HepG2 (cell line): ENCODE data around the gene ZSCAN20. TPM values are rescaled to one million over a fixed set of nuclear protein-coding genes. Genes with fewer than 3 reads are reported as not detected.

Experiments
- BCL6 ChIP-seq: IDR thresholded peaks from 2 replicates; pipeline ENCODE4 v1.6.1; 2016; ENCODE audit warnings: missing genetic modification reagents, missing compliant biosample characterization
- GABPB1 ChIP-seq: IDR thresholded peaks from 2 replicates; pipeline ENCODE4 v1.6.1; 2016; ENCODE audit warnings: mild to moderate bottlenecking, missing genetic modification reagents, moderate library complexity, missing compliant biosample characterization
- MAZ ChIP-seq, 2 experiments: sonication (generic) in 1 of 2; formaldehyde crosslinking in 1 of 2; IDR thresholded peaks; 2 replicates each; pipeline versions ENCODE4 v1.5.0 to v1.6.1; 2012 to 2020; ENCODE audit warnings: low read depth in 2 of 2, mild to moderate bottlenecking in 2 of 2, borderline replicate concordance in 1 of 2, improper control_type of control experiment in 1 of 2, low read length in 1 of 2, missing genetic modification reagents in 1 of 2, moderate library complexity in 1 of 2
- MYC ChIP-seq: sonication (generic); formaldehyde crosslinking; IDR thresholded peaks from 2 replicates; pipeline ENCODE4 v1.9.0; 2021; ENCODE audit warnings: missing genetic modification reagents, borderline replicate concordance
- RFX1 ChIP-seq: fragments of 450-650 bp; IDR thresholded peaks from 2 replicates; pipeline ENCODE4 v1.6.1; 2017
- RFX3 ChIP-seq: IDR thresholded peaks from 2 replicates; pipeline ENCODE4 v1.6.1; 2016; ENCODE audit warnings: missing biosample characterization, missing genetic modification reagents
- RNF2 ChIP-seq: fragments of 450-650 bp; conservative IDR thresholded peaks from 2 replicates; pipeline ENCODE4 v1.6.1; 2016; ENCODE audit warnings: low read depth
- SALL1 ChIP-seq: sonication (generic); formaldehyde crosslinking; IDR thresholded peaks from 2 replicates; pipeline ENCODE4 v1.8.0; 2022; ENCODE audit warnings: mild to moderate bottlenecking, missing genetic modification reagents
- STAG1 ChIP-seq: sonication (generic); formaldehyde crosslinking; IDR thresholded peaks from 2 replicates; pipeline ENCODE4 v1.4.0; 2020; ENCODE audit warnings: missing genetic modification reagents
- TEAD3 ChIP-seq: optimal IDR thresholded peaks from 2 replicates; pipeline ENCODE3; 2016; ENCODE audit warnings: borderline replicate concordance
- XRCC5 ChIP-seq: fragments of 200-400 bp; formaldehyde crosslinking; optimal IDR thresholded peaks from 2 replicates; pipeline ENCODE3; 2017; ENCODE audit warnings: mild to moderate bottlenecking, low read length
- ZNF331 ChIP-seq: sonication (generic); formaldehyde crosslinking; IDR thresholded peaks from 2 replicates; pipeline ENCODE4 v1.4.0; 2020; ENCODE audit warnings: missing genetic modification reagents
- ZNF652 ChIP-seq: IDR thresholded peaks from 2 replicates; pipeline ENCODE4 v1.6.1; 2016; ENCODE audit warnings: low read depth, borderline replicate concordance
- ZNF75D ChIP-seq: sonication (generic); formaldehyde crosslinking; IDR thresholded peaks from 2 replicates; pipeline ENCODE4 v1.8.1; 2023; ENCODE audit warnings: missing genetic modification reagents, mild to moderate bottlenecking, borderline replicate concordance
- ZSCAN12 ChIP-seq: sonication (generic); formaldehyde crosslinking; IDR thresholded peaks from 2 replicates; pipeline ENCODE4 v1.9.0; 2021; ENCODE audit warnings: mild to moderate bottlenecking, missing genetic modification reagents
- ZSCAN29 ChIP-seq: sonication (generic); formaldehyde crosslinking; conservative IDR thresholded peaks from 2 replicates; pipeline ENCODE4 v1.4.0; 2020; ENCODE audit warnings: mild to moderate bottlenecking, missing genetic modification reagents
- polyA plus RNA-seq, 8 experiments: library from polyadenylated mRNA; depleted of rRNA in 3 of 8; stranded (reverse) in 7 of 8; unstranded in 1 of 8; fragments of >200 nt; fragmentation: Illumina TruSeq in 4 of 8; extraction: Trizol in 4 of 8; gene quantifications; 2 replicates each; pipeline versions ENCODE4 v1.2.1 to v1.2.3, GENCODE V29; 2011 to 2016; ENCODE audit warnings: low read depth in 4 of 8, missing spikeins in 1 of 8, mixed read lengths in 1 of 8; ENCODE audit not compliant: insufficient read depth in 1 of 8
- total RNA-seq, 5 experiments: library from RNA; depleted of rRNA; stranded (reverse); fragments of >200 nt; fragmentation: Illumina TruSeq; extraction: Trizol; gene quantifications; 2 replicates each; pipeline ENCODE4 v1.2.3, GENCODE V29; 2016; ENCODE audit warnings: low read depth in 1 of 5
- TF ChIP-seq, protein P1 (sequence below), 2 experiments: sonication (generic) in 1 of 2; formaldehyde crosslinking in 1 of 2; IDR thresholded peaks; 2 replicates each; pipeline versions ENCODE4 v1.5.1 to v1.6.1; 2011 to 2020; ENCODE audit warnings: borderline replicate concordance in 1 of 2, low read depth in 1 of 2, low read length in 1 of 2, mild to moderate bottlenecking in 1 of 2, missing genetic modification reagents in 1 of 2, moderate library complexity in 1 of 2
- TF ChIP-seq, protein P2 (sequence below): sonication (generic); formaldehyde crosslinking; IDR thresholded peaks from 2 replicates; pipeline ENCODE4 v1.5.1; 2020; ENCODE audit warnings: mild to moderate bottlenecking, missing genetic modification reagents, moderate library complexity
- TF ChIP-seq, protein P3 (sequence below): sonication (generic); formaldehyde crosslinking; IDR thresholded peaks from 2 replicates; pipeline ENCODE4 v1.4.0; 2020; ENCODE audit warnings: missing genetic modification reagents

ZSCAN20 gene
- total and polyA plus RNA-seq, 2 of the 13 experiments (the other 11 are each of a cell fraction or from before 2014, with no cell fraction given): 1.1 to 2.8 TPM

DNA sequence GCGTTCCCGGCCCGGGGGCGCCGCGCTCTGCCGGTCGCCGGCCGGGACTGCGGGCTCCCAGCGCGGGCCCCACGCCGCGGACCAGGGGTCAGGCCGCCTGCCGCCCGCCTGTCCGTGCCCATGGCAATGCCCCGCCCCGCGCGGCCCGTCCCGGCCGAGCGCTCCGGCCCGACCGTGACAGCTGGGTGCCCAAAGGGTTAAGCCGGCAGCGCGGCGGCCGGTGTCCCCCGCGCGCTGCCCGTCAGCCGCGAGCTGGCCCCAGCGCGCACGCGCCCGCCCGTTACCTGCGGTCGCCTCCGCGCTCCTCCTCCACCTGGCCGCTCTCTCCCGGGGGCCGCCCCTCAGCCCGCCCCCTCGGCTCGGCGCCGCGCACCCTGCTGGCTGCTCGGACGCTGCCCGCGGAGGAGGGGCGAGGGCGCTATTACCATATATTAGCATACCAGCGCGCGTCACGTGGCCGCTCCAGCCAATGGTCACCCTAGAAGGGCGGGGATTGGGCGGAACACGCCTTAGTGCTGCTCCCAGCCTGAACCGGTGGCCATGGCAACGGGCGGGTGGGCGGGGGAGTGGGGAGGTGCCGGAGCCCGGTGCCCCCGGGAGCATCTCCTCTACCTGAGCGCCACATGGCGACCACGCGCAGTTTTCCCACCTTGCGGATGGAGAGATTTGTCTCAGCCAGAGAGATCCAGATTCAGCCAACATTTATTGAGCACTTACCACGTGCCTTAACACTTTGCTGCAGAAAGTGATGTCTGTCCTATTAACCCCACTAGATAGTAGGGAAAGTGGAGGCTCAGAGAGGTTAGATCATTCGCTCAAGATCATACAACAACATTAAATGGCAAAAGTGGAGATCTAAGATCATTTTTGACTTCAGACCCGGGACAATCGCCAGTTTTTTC, 41.5 kb upstream of the ZSCAN20 start, which contains the start of gene PHC2 (continued):
- TF ChIP-seq, protein P1, sequence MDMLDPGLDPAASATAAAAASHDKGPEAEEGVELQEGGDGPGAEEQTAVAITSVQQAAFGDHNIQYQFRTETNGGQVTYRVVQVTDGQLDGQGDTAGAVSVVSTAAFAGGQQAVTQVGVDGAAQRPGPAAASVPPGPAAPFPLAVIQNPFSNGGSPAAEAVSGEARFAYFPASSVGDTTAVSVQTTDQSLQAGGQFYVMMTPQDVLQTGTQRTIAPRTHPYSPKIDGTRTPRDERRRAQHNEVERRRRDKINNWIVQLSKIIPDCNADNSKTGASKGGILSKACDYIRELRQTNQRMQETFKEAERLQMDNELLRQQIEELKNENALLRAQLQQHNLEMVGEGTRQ (IDR thresholded peaks at IDR 0.05; ENCODE audit: low read depth, low read length): peak; percentile 93
- TF ChIP-seq, protein P1 (CRISPR knock-in tag; IDR thresholded peaks at IDR 0.05; ENCODE audit: borderline replicate concordance): peak; percentile 80; the same call in 1 of the 2 replicates
- TF ChIP-seq ZSCAN12 (CRISPR knock-in tag) (no peak), SALL1 (CRISPR knock-in tag) (peak; percentile 29; the same call in 1 of the 2 replicates), ZNF331 (CRISPR knock-in tag) (no peak), TEAD3 (CRISPR knock-in tag) (peak; percentile 78), MAZ (IDR thresholded peaks at IDR 0.05; ENCODE audit: borderline replicate concordance, low read depth, low read length) (peak; percentile 42; the same call in 1 of the 2 replicates), MAZ (CRISPR knock-in tag; IDR thresholded peaks at IDR 0.05; ENCODE audit: low read depth) (no peak), RFX3 (CRISPR knock-in tag) (peak; percentile 66), XRCC5 (peak; percentile 35), ZNF652 (peak; percentile 52; the same call in 1 of the 2 replicates), GABPB1 (CRISPR knock-in tag) (peak; percentile 26; the same call in 1 of the 2 replicates), STAG1 (0 out of 2 replicates have a peak, but pooled peaks have one; percentile 11), BCL6 (no peak), ZSCAN29 (no peak), RFX1 (peak; percentile 19; the same call in 1 of the 2 replicates), ZNF75D (CRISPR knock-in tag) (no peak), MYC (peak; percentile 40; the same call in 1 of the 2 replicates), RNF2 (peak; percentile 62; the same call in 1 of the 2 replicates)
- TF ChIP-seq, protein P2, sequence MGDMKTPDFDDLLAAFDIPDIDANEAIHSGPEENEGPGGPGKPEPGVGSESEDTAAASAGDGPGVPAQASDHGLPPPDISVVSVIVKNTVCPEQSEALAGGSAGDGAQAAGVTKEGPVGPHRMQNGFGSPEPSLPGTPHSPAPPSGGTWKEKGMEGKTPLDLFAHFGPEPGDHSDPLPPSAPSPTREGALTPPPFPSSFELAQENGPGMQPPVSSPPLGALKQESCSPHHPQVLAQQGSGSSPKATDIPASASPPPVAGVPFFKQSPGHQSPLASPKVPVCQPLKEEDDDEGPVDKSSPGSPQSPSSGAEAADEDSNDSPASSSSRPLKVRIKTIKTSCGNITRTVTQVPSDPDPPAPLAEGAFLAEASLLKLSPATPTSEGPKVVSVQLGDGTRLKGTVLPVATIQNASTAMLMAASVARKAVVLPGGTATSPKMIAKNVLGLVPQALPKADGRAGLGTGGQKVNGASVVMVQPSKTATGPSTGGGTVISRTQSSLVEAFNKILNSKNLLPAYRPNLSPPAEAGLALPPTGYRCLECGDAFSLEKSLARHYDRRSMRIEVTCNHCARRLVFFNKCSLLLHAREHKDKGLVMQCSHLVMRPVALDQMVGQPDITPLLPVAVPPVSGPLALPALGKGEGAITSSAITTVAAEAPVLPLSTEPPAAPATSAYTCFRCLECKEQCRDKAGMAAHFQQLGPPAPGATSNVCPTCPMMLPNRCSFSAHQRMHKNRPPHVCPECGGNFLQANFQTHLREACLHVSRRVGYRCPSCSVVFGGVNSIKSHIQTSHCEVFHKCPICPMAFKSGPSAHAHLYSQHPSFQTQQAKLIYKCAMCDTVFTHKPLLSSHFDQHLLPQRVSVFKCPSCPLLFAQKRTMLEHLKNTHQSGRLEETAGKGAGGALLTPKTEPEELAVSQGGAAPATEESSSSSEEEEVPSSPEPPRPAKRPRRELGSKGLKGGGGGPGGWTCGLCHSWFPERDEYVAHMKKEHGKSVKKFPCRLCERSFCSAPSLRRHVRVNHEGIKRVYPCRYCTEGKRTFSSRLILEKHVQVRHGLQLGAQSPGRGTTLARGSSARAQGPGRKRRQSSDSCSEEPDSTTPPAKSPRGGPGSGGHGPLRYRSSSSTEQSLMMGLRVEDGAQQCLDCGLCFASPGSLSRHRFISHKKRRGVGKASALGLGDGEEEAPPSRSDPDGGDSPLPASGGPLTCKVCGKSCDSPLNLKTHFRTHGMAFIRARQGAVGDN (CRISPR knock-in tag): peak; percentile 16; the same call in 1 of the 2 replicates
- TF ChIP-seq, protein P3, sequence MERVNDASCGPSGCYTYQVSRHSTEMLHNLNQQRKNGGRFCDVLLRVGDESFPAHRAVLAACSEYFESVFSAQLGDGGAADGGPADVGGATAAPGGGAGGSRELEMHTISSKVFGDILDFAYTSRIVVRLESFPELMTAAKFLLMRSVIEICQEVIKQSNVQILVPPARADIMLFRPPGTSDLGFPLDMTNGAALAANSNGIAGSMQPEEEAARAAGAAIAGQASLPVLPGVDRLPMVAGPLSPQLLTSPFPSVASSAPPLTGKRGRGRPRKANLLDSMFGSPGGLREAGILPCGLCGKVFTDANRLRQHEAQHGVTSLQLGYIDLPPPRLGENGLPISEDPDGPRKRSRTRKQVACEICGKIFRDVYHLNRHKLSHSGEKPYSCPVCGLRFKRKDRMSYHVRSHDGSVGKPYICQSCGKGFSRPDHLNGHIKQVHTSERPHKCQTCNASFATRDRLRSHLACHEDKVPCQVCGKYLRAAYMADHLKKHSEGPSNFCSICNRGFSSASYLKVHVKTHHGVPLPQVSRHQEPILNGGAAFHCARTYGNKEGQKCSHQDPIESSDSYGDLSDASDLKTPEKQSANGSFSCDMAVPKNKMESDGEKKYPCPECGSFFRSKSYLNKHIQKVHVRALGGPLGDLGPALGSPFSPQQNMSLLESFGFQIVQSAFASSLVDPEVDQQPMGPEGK (CRISPR knock-in tag): peak; percentile 88
